ENCODE data around the gene KRT5.

GRCh38 chr12:52522346-52523011 lies 2.3 kb upstream of the KRT5 start:
- TF ChIP-seq CTCF (IDR thresholded peaks at IDR 0.05; ENCODE audit: insufficient read depth, low read length) (no peak), POLR2AphosphoS5 (IDR thresholded peaks at IDR 0.05; ENCODE audit: low read depth) (no peak)

Measured in HL-60 (cell line).